Esophagus muscularis mucosa (tissue), 4 donors: ENCODE results near the gene GRID2IP. TPM values are rescaled to one million over a fixed set of nuclear protein-coding genes. Genes with fewer than 3 reads are reported as not detected.

Experiments
- DNase-seq: peaks from one replicate; pipeline ENCODE4 v3.0.0-alpha.2; 2017; ENCODE audit errors: extremely low spot score
- H3K27ac ChIP-seq, 4 donors: fragments of 200-600 bp; sonication (generic); replicated peaks in 1 of 4; 1 replicate in 3 of 4; 2 replicates in 1 of 4; pipeline ENCODE4 v1.5.1; 2016 to 2019; ENCODE audit warnings: mild to moderate bottlenecking in 1 of 4
- H3K27me3 ChIP-seq, 4 donors: fragments of 200-600 bp; sonication (generic); one replicate each; pipeline versions ENCODE4 v1.5.1 to v1.6.0; 2016 to 2019
- H3K36me3 ChIP-seq, 4 donors: fragments of 200-600 bp; sonication (generic); one replicate each; pipeline ENCODE4 v1.5.1; 2016 to 2019
- H3K4me1 ChIP-seq, 4 donors: fragments of 200-600 bp; sonication (generic); one replicate each; pipeline ENCODE4 v1.5.1; 2016 to 2019
- H3K4me3 ChIP-seq, 4 donors: fragments of 200-600 bp; sonication (generic); 1 replicate in 2 of 4; 2 replicates in 2 of 4; pipeline ENCODE4 v1.5.1; 2016 to 2019; ENCODE audit warnings: mild to moderate bottlenecking in 4 of 4, moderate library complexity in 1 of 4
- H3K9me3 ChIP-seq, 4 donors: fragments of 200-600 bp; sonication (generic); 1 replicate in 3 of 4; 2 replicates in 1 of 4; pipeline ENCODE4 v1.5.1; 2016 to 2019
- CTCF ChIP-seq, 3 experiments: fragments of 200-600 bp in 2 of 3; fragments of 450-650 bp in 1 of 3; sonication (generic) in 2 of 3; IDR thresholded peaks; one replicate each; pipeline ENCODE4 v1.5.1; 2017 to 2019; ENCODE audit warnings: antibody characterized with exemption in 3 of 3, mild to moderate bottlenecking in 2 of 3, moderate library complexity in 1 of 3
- EP300 ChIP-seq: sonication (generic); formaldehyde crosslinking; IDR thresholded peaks from one replicate; pipeline ENCODE4 v1.6.1; 2017; ENCODE audit warnings: antibody characterized with exemption
- POLR2A ChIP-seq: fragments of 450-650 bp; IDR thresholded peaks from one replicate; pipeline ENCODE4 v1.6.1; 2017; ENCODE audit warnings: antibody characterized with exemption, moderate library complexity, mild to moderate bottlenecking, low read depth
- POLR2AphosphoS5 ChIP-seq, 2 donors: sonication (generic); formaldehyde crosslinking; IDR thresholded peaks; one replicate each; pipeline ENCODE4 v1.6.1; 2017; ENCODE audit warnings: antibody characterized with exemption in 2 of 2
- WGBS: methylation state at CpG from one replicate; pipeline ENCODE4 v1.1.5; 2018; 5-methylcytosine and 5-hydroxymethylcytosine counted together
- intact Hi-C: fragments of 100-400 bp; cut with DNase I; formaldehyde crosslinking; loops from one replicate; pipeline ENCODE4 v1.15.1; 2023
- total RNA-seq, 4 donors: library from RNA; depleted of rRNA; stranded (reverse); fragments of >200 nt; gene quantifications; one replicate each; pipeline versions ENCODE4 v1.1.0 to v1.2.1, GENCODE V29; 2016

Gene GRID2IP
- total RNA-seq, 4 donors from 2014 or later: not detected

- 86% methylated on average over 11 of the region's 26 CpGs for WGBS
- no peak for DNase-seq
- intact Hi-C loops: loop anchor here (10.0 kb wide), 1 partner anchor 64 kb away; the partner anchor contains the start of gene ZDHHC4
- TF ChIP-seq EP300: no peak
- Histone ChIP-seq H3K9me3 (no peaks in the 10 kb centered on the region), H3K27ac (no peak overlapping the region), H3K4me1 (no peaks in the 10 kb centered on the region), H3K4me3 (no peak overlapping the region), H3K27me3 (peaks cover 0 to 3% (median 0%) of the 10 kb centered on the region in 4 donors), H3K36me3 (no peaks in the 10 kb centered on the region)
These were observed 40.7 kb downstream of the GRID2IP start for GRCh38 chr7:6510476-6511133.

- Histone ChIP-seq H3K4me3 (no peak overlapping the region), H3K27me3 (peaks cover 0 to 14% (median 0%) of the 10 kb centered on the region in 4 donors), H3K27ac (no peak overlapping the region), H3K36me3 (no peaks in the 10 kb centered on the region), H3K4me1 (peaks cover 5 to 12% (median 11%) of the 10 kb centered on the region in 4 donors), H3K9me3 (no peaks in the 10 kb centered on the region)
- 85% methylated on average over 24 of the region's 24 CpGs for WGBS
- intact Hi-C loops: no loop called here
- no peak for DNase-seq
- TF ChIP-seq POLR2A (no peak), POLR2AphosphoS5 (IDR thresholded peaks at IDR 0.05) (no peak), EP300 (no peak), CTCF (IDR thresholded peaks at IDR 0.05) (no peak)
These were observed 42.3 kb downstream of the GRID2IP start for GRCh38 chr7:6508950-6509349.

- Histone ChIP-seq H3K27me3 (peaks cover 0 to 14% (median 0%) of the 10 kb centered on the region in 4 donors), H3K9me3 (no peaks in the 10 kb centered on the region), H3K4me1 (peaks cover 5 to 15% (median 13%) of the 10 kb centered on the region in 4 donors), H3K36me3 (no peaks in the 10 kb centered on the region), H3K4me3 (no peak overlapping the region), H3K27ac (no peak overlapping the region)
- intact Hi-C loops: no loop called here
- no peak for DNase-seq
- TF ChIP-seq POLR2AphosphoS5 (IDR thresholded peaks at IDR 0.05): no peak
- no peak for TF ChIP-seq EP300
- TF ChIP-seq CTCF (IDR thresholded peaks at IDR 0.05): no peak
- TF ChIP-seq POLR2A: no peak
- 96% methylated on average over 6 of the region's 6 CpGs for WGBS
These were observed 42.7 kb downstream of the GRID2IP start for GRCh38 chr7:6508539-6508938.

- DNase-seq: no peak
- peaks cover 0 to 14% (median 2%) of the 10 kb centered on the region in 4 donors for H3K27me3 ChIP-seq
- H3K4me1 ChIP-seq: peaks cover 10 to 22% (median 20%) of the 10 kb centered on the region in 4 donors
- TF ChIP-seq CTCF (IDR thresholded peaks at IDR 0.05) (no peak), POLR2AphosphoS5 (IDR thresholded peaks at IDR 0.05) (no peak)
- 83% methylated on average over 8 of the region's 16 CpGs for WGBS
- intact Hi-C loops: no loop called here
- H3K9me3 ChIP-seq: no peaks in the 10 kb centered on the region
- H3K36me3 ChIP-seq: no peaks in the 10 kb centered on the region
- no peak overlapping the region for H3K27ac ChIP-seq
- H3K4me3 ChIP-seq: no peak overlapping the region
These were observed 43.4 kb downstream of the GRID2IP start for GRCh38 chr7:6507906-6508305.

GRCh38 chr7:6505685-6506559, 45.3 kb downstream of the GRID2IP start:
- no peaks in the 10 kb centered on the region for H3K9me3 ChIP-seq
- H3K4me1 ChIP-seq: peaks cover 10 to 22% (median 21%) of the 10 kb centered on the region in 4 donors
- TF ChIP-seq POLR2A (no peak), EP300 (no peak)
- intact Hi-C loops: no loop called here
- H3K27me3 ChIP-seq: peaks cover 0 to 14% (median 2%) of the 10 kb centered on the region in 4 donors
- WGBS: 71% methylated on average over 13 of the region's 20 CpGs
- no peak overlapping the region for H3K27ac ChIP-seq
- no peak for DNase-seq
- no peaks in the 10 kb centered on the region for H3K36me3 ChIP-seq
- H3K4me3 ChIP-seq: no peak overlapping the region
